PC-9 (cell line): ENCODE measurements around the gene MFN1.

Source experiments
- CTCF ChIP-seq: fragments of 200-600 bp; sonication (generic); conservative IDR thresholded peaks from 2 replicates; pipeline ENCODE4 v1.6.1; 2017; ENCODE audit warnings: mixed run types, antibody characterized with exemption, mild to moderate bottlenecking, moderate library complexity
- EZH2 ChIP-seq: fragments of 200-600 bp; sonication (generic); IDR thresholded peaks from 2 replicates; pipeline ENCODE4 v1.8.0; 2017; ENCODE audit warnings: antibody characterized with exemption, low read depth

- TF ChIP-seq CTCF = no peak
- no peak for TF ChIP-seq EZH2
Observed at GRCh38 chr3:179302111-179302510, 45.4 kb upstream of the MFN1 start.
